Heart left ventricle (tissue), 16 donors: ENCODE measurements around the gene GH1. TPM values are rescaled to one million over a fixed set of nuclear protein-coding genes. Genes with fewer than 3 reads are reported as not detected.
"Not testable (repeated sequence)": the region's sequence is repeated elsewhere in the genome, so short reads cannot be mapped to it uniquely, and the experiment has no call there.

Experiments
- ATAC-seq, 4 donors: fragments of 200-7000 bp; cut with Tn5 transposase; one replicate each; pipeline ENCODE4 v1.9.1; 2020 to 2022; ENCODE audit warnings: moderate library complexity in 4 of 4, mild to moderate bottlenecking in 3 of 4, moderate number of reproducible peaks in 1 of 4
- DNase-seq, 5 donors: peaks; one replicate each; pipeline ENCODE4 v3.0.0-alpha.2; 2020
- H3K27ac ChIP-seq, 12 donors: fragments of 200-600 bp; sonication (generic) in 4 of 12; one replicate each; pipeline versions ENCODE4 v1.5.0 to v1.8.0; 2016 to 2022; ENCODE audit warnings: mild to moderate bottlenecking in 2 of 12
- H3K27me3 ChIP-seq, 9 donors: fragments of 200-600 bp; sonication (generic) in 2 of 9; one replicate each; pipeline versions ENCODE4 v1.5.1 to v1.8.0; 2016 to 2022; ENCODE audit warnings: mild to moderate bottlenecking in 3 of 9
- H3K36me3 ChIP-seq, 9 donors: fragments of 200-600 bp; sonication (generic) in 2 of 9; one replicate each; pipeline versions ENCODE4 v1.5.0 to v1.8.0; 2018 to 2022; ENCODE audit warnings: mild to moderate bottlenecking in 2 of 9
- H3K4me1 ChIP-seq, 12 donors: fragments of 200-600 bp; sonication (generic) in 4 of 12; one replicate each; pipeline versions ENCODE4 v1.5.0 to v1.8.0; 2016 to 2022; ENCODE audit warnings: mild to moderate bottlenecking in 3 of 12
- H3K4me3 ChIP-seq, 12 donors: fragments of 200-600 bp; sonication (generic) in 4 of 12; one replicate each; pipeline versions ENCODE4 v1.5.0 to v1.8.0; 2017 to 2022; ENCODE audit warnings: mild to moderate bottlenecking in 9 of 12, moderate library complexity in 4 of 12
- H3K9me3 ChIP-seq, 12 donors: fragments of 200-600 bp; sonication (generic) in 4 of 12; one replicate each; pipeline versions ENCODE4 v1.5.0 to v1.8.0; 2016 to 2022; ENCODE audit warnings: mild to moderate bottlenecking in 1 of 12
- POLR2A ChIP-seq, 2 donors: fragments of 450-650 bp; IDR thresholded peaks; one replicate each; pipeline ENCODE4 v1.6.1; 2017; ENCODE audit warnings: antibody characterized with exemption in 2 of 2, mild to moderate bottlenecking in 2 of 2, moderate library complexity in 2 of 2
- WGBS, 4 donors: extraction: QIAGEN DNeasy Blood & Tissue Kit in 2 of 4; methylation state at CpG; one replicate each; pipeline versions ENCODE4 v1.1.5 to v1.1.7; 2013 to 2018; 5-methylcytosine and 5-hydroxymethylcytosine counted together
- intact Hi-C, 10 donors: fragments of 100-400 bp; cut with DNase I; formaldehyde crosslinking; loops; one replicate each; pipeline versions ENCODE4 v1.11.1 to v1.14.2; 2022
- polyA plus RNA-seq, 2 donors: library from polyadenylated mRNA; stranded (reverse); fragments of 200-250 nt; gene quantifications; one replicate each; pipeline ENCODE4 v1.2.3, GENCODE V29; 2013
- total RNA-seq, 9 donors: library from RNA; depleted of rRNA in 2 of 9; stranded (reverse); fragments of >200 nt in 2 of 9; fragmentation: NEBNext Ultra II Directional in 3 of 9; extraction: Animal tissue kit (Norgen Biotek cat#: 25700) in 3 of 9; gene quantifications; one replicate each; pipeline versions ENCODE4 v1.1.0 to v1.2.4, GENCODE V29; 2016 to 2023
- TF ChIP-seq, protein P1 (sequence below), 12 donors: fragments of 200-600 bp; sonication (generic) in 4 of 12; IDR thresholded peaks; one replicate each; pipeline versions ENCODE4 v1.5.0 to v1.8.0; 2018 to 2022; ENCODE audit warnings: antibody characterized with exemption in 12 of 12, mild to moderate bottlenecking in 5 of 12
- donor health status: ischemic (EF 13 %, LVEDD 7.1; RV severe dilation, severe dysfunction).
- donor health status: healthy with polysubstance abuse.
- donor health status: DM: no; HTN: yes; CAD: no.
- donor health status: DM: no; HTN: no; CAD: no.
- donor health status: ischemic (EF 25% LVEDD 6.9; RV normal size, moderate dysfunction).
- donor health status: ischemic (EF 25% LVEDD 5.7; RV mildly dilated, moderate dysfunction).
- donor health status: healthy.
- donor health status: DM: yes; HTN: yes; CAD: no.
- donor health status: ischemic (EF 35%, LVEDD 5.7; RV mildly dilated, moderate dysfunction).
- donor health status: nonischemic (EF 11% LVEDD 7.7; RV severe dilation, severe dysfunction).
- donor health status: DM: yes; HTN: yes; CAD: no.
- donor health status: PGD.
- donor health status: ischemic (EF 29% LVEDD 5.4; RV normal size, mild dysfunction).
- donor health status: nonischemic (EF 23%, LVEDD 6.1; RV moderate dilation, normal function).

Gene GH1
- total and polyA plus RNA-seq, 11 donors: not detected

DNA sequence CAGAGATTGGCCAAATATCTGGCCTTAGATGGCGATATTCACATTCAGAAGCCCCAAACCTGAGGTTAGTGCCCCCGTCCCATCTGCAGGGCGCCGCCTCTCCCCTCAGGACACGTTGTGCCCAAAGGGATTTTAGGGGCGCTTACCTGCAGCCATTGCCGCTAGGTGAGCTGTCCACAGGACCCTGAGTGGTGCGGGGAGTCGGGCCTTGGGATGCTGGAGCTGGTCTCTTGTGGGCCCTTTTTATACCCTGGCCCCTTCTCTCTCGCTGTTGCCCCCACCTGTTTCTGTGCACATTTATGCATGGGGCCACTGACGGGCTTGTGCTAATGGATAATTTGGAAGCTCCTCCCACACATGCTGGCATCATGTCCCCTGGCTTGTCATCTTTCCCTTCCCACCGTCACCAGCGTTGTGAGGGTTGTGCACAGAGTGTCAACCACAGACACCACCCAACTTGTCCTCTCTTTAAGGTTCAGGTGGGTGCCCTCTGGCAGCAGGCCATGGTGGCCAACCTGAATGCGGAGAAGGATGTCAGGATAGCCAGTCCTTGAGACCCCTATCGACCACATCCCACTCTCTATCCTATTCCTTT, 7.5 kb downstream of the GH1 start, which contains the start of gene CSHL1:
CSHL1 (minus strand) TSS at position 218 of the 595 bp plus-strand sequence; CDS start at position 156, 62 bp downstream.
- intact Hi-C loops: loop anchor here in 9 of 10 donors (5.0 to 10.0 kb wide), 4 partner anchors 41 to 374 kb away; partner anchors contain the start of gene ERN1 (in 7 of the 9)
- Histone ChIP-seq H3K27ac (no peak within 1 kb of the TSS), H3K4me3 (no peak within 1 kb of the TSS), H3K27me3 (peaks cover 0 to 11% (median 0%) of the 10 kb centered on the region in 9 donors), H3K9me3 (no peaks in the 10 kb centered on the region), H3K4me1 (no peaks in the 10 kb centered on the region), H3K36me3 (no peaks in the 10 kb centered on the region)
- ATAC-seq (no peak), DNase-seq (no peak)
- WGBS, 4 donors: 65 to 77% (median 70%) methylated on average over 15 of the region's 15 CpGs
- TF ChIP-seq POLR2A (IDR thresholded peaks at IDR 0.05): no peak
- TF ChIP-seq, protein P1, sequence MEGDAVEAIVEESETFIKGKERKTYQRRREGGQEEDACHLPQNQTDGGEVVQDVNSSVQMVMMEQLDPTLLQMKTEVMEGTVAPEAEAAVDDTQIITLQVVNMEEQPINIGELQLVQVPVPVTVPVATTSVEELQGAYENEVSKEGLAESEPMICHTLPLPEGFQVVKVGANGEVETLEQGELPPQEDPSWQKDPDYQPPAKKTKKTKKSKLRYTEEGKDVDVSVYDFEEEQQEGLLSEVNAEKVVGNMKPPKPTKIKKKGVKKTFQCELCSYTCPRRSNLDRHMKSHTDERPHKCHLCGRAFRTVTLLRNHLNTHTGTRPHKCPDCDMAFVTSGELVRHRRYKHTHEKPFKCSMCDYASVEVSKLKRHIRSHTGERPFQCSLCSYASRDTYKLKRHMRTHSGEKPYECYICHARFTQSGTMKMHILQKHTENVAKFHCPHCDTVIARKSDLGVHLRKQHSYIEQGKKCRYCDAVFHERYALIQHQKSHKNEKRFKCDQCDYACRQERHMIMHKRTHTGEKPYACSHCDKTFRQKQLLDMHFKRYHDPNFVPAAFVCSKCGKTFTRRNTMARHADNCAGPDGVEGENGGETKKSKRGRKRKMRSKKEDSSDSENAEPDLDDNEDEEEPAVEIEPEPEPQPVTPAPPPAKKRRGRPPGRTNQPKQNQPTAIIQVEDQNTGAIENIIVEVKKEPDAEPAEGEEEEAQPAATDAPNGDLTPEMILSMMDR (IDR thresholded peaks at IDR 0.05): no peak

DNA sequence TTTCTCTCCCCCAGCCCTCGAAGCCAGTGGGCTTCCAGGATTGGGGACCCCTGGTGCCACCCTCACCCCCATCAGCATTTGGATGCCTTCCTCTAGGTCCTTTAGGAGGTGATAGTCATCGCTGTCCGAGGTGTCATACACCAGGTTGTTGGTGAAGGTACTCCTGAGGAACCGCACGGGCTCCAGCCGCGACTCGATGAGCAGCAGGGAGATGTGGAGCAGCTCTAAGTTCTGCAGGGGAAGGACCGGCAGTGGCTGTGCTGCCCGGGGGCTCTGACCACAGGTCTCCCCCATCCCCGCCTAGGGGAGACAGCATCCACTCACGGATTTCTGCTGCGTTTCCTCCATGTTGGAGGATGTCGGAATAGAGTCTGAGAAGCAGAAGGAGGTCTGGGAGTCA, 8.5 kb downstream of the GH1 start:
- intact Hi-C loops: loop anchor here in 9 of 10 donors (5.0 to 10.0 kb wide), 4 partner anchors 42 to 375 kb away; partner anchors contain the start of gene ERN1 (in 7 of the 9)
- H3K27me3 ChIP-seq: peaks cover 0 to 11% (median 0%) of the 10 kb centered on the region in 9 donors
- WGBS, 4 donors: 80 to 94% (median 81%) methylated on average over 10 to 14 of the region's 14 CpGs
- no peaks in the 10 kb centered on the region for H3K4me1 ChIP-seq
- H3K9me3 ChIP-seq: no peaks in the 10 kb centered on the region
- H3K36me3 ChIP-seq: no peaks in the 10 kb centered on the region
- no peak overlapping the region for H3K27ac ChIP-seq
- H3K4me3 ChIP-seq: no peak overlapping the region
- ATAC-seq (no peak), DNase-seq (no peak)
- TF ChIP-seq, protein P1 (IDR thresholded peaks at IDR 0.05): no peak
- TF ChIP-seq POLR2A (IDR thresholded peaks at IDR 0.05): no peak

DNA sequence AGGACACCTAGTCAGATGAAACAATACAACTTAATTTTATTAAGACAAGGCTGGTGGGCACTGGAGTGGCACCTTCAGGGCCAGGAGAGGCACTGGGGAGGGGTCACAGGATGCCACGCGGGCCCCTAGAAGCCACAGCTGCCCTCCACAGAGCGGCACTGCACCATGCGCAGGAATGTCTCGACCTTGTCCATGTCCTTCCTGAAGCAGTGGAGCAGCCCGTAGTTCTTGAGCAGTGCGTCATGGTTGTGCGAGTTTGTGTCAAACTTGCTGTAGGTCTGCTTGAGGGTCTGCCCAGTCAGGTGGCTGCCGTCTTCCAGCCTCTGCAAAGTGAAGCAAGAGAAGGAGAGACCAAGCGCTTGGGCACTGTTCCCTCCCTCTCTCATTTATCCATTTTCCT, 9.1 kb downstream of the GH1 start:
- ATAC-seq, intact Hi-C loops, H3K9me3 ChIP-seq, H3K4me3 ChIP-seq, H3K27ac ChIP-seq, H3K4me1 ChIP-seq, DNase-seq, H3K36me3 ChIP-seq: not testable (repeated sequence)
- peaks cover 0 to 11% (median 0%) of the 10 kb centered on the region in 9 donors for H3K27me3 ChIP-seq
- 90 to 93% (median 91%) methylated on average over 9 to 10 of the region's 10 CpGs for WGBS, 4 donors

DNA sequence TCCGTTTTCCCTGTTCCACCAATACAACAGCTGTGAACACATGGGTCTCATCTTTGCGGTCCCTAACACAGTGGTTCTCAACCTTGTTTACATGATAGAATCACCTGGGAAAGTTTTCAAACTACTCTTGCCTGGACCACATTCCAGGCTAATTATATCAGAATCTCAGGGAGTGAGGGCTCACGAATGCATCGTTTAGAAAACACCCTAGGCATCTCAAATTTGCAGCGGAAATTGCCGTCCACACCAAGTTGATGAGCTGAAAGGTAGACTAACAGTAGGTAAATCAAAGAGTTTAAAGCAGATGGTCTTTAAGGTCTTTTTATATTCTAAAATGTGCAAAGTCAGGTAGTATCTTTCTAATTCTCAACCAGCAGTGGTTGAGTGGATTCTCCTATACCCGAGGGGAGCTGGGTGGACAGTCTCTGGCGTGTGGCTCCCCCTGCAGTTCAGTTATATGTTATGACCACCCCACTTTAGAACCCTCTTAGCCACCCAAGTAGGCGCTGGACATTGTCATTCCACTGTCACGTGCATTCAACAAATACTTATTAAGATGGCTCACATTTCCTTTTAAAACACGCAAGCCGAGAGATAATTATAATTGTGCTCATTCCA, 11.4 kb downstream of the GH1 start:
- H3K9me3 ChIP-seq, H3K4me1 ChIP-seq, DNase-seq, H3K4me3 ChIP-seq, H3K27ac ChIP-seq, intact Hi-C loops, H3K36me3 ChIP-seq: not testable (repeated sequence)
- peaks cover 0 to 11% (median 0%) of the 10 kb centered on the region in 9 donors for H3K27me3 ChIP-seq
- 52 to 59% (median 58%) methylated on average over 10 to 12 of the region's 12 CpGs for WGBS, 4 donors
- TF ChIP-seq, protein P1 (IDR thresholded peaks at IDR 0.05): peak in 1 of 12 donors; percentile 17
- peak in 1 of 4 donors; percentile 40 for ATAC-seq

DNA sequence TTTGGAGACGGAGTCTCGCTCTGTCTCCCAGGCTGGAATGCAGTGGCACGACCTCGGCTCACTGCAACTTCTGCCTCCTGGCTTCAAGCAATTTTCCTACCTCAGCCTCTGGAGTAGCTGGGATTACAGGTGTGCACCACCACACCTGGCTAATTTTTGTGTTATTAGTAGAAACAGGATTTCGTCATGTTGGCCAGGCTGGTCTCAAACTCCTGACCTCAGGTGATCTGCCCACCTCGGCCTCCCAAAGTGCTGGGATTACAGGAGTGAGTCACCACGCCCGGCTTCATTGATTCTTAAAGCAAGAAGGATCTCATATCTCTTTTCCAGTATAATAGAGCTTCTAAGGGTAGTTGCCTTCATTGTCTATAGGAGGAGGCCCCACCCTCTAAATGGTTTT, 13.8 kb downstream of the GH1 start:
- ATAC-seq, H3K4me1 ChIP-seq, H3K27ac ChIP-seq, DNase-seq, intact Hi-C loops, H3K4me3 ChIP-seq, H3K9me3 ChIP-seq, H3K27me3 ChIP-seq, H3K36me3 ChIP-seq: not testable (repeated sequence)
- WGBS, 4 donors: 94 to 98% (median 95%) methylated on average over 8 of the region's 8 CpGs
